Psoas muscle (tissue), 8 donors: ENCODE data around the gene RAB10. TPM values are rescaled to one million over a fixed set of nuclear protein-coding genes. Genes with fewer than 3 reads are reported as not detected.

Experiments used
- ATAC-seq, 4 donors: fragments of 200-7000 bp; cut with Tn5 transposase; one replicate each; pipeline ENCODE4 v1.9.1; 2020; ENCODE audit warnings: moderate library complexity in 3 of 4, mild to moderate bottlenecking in 2 of 4
- DNase-seq, 2 donors: peaks; one replicate each; pipeline ENCODE4 v3.0.0-alpha.2; 2020
- H3K27ac ChIP-seq: fragments of 200-600 bp; one replicate; pipeline ENCODE4 v1.8.0; 2022
- H3K27me3 ChIP-seq, 3 donors: fragments of 200-600 bp in 1 of 3; one replicate each; pipeline versions ENCODE4 v1.6.1 to v1.8.0; 2013 to 2022; ENCODE audit warnings: low read length in 2 of 3, mild to moderate bottlenecking in 2 of 3, moderate library complexity in 1 of 3; ENCODE audit not compliant: insufficient read depth in 3 of 3
- H3K36me3 ChIP-seq, 2 donors: fragments of 200-600 bp in 1 of 2; one replicate each; pipeline versions ENCODE4 v1.6.1 to v1.8.0; 2013 to 2022; ENCODE audit warnings: low read depth in 1 of 2, mild to moderate bottlenecking in 1 of 2, moderate library complexity in 1 of 2; ENCODE audit not compliant: insufficient read depth in 1 of 2
- H3K4me1 ChIP-seq: fragments of 200-600 bp; one replicate; pipeline ENCODE4 v1.8.0; 2022
- H3K4me3 ChIP-seq: fragments of 200-600 bp; one replicate; pipeline ENCODE4 v1.8.0; 2022; ENCODE audit warnings: mild to moderate bottlenecking
- H3K9me3 ChIP-seq: fragments of 200-600 bp; one replicate; pipeline ENCODE4 v1.8.0; 2022
- WGBS, 3 donors: extraction: QIAGEN DNeasy Blood & Tissue Kit; methylation state at CpG; one replicate each; pipeline versions ENCODE4 v1.1.6 to v1.1.7; 2013; 5-methylcytosine and 5-hydroxymethylcytosine counted together
- intact Hi-C, 2 donors: fragments of 100-400 bp; cut with DNase I; formaldehyde crosslinking; loops; one replicate each; pipeline versions ENCODE4 v1.11.0 to v1.14.2; 2022
- polyA plus RNA-seq, 3 donors: library from polyadenylated mRNA; stranded (reverse); fragments of 200-250 nt; gene quantifications; one replicate each; pipeline ENCODE4 v1.2.3, GENCODE V29; 2013
- total RNA-seq, 4 donors: library from RNA; stranded (reverse); fragmentation: NEBNext Ultra II Directional in 2 of 4; extraction: Animal tissue kit (Norgen Biotek cat#: 25700) in 2 of 4; gene quantifications; one replicate each; pipeline versions ENCODE4 v1.2.1 to v1.2.4, GENCODE V29; 2021 to 2023
- TF ChIP-seq, protein P1 (sequence below): fragments of 200-600 bp; IDR thresholded peaks from one replicate; pipeline ENCODE4 v1.8.0; 2022; ENCODE audit warnings: antibody characterized with exemption
- donor health status: healthy with polysubstance abuse.
- donor health status: DM: no; HTN: no; CAD: no; lungs with moderate emphysema.
- donor health status: Bipolar disorder and iron deficiency.
- donor health status: healthy.
- donor health status: DM: yes; HTN: yes; CAD: no.
- donor health status: DM: no; HTN: no; CAD: no.
- donor health status: DM: no; HTN: no; CAD: no.
- donor health status: DM: yes; HTN: yes; CAD: no.

The RAB10 gene
- total and polyA plus RNA-seq, 7 donors: 76.5 to 170 (median 147) TPM

DNA sequence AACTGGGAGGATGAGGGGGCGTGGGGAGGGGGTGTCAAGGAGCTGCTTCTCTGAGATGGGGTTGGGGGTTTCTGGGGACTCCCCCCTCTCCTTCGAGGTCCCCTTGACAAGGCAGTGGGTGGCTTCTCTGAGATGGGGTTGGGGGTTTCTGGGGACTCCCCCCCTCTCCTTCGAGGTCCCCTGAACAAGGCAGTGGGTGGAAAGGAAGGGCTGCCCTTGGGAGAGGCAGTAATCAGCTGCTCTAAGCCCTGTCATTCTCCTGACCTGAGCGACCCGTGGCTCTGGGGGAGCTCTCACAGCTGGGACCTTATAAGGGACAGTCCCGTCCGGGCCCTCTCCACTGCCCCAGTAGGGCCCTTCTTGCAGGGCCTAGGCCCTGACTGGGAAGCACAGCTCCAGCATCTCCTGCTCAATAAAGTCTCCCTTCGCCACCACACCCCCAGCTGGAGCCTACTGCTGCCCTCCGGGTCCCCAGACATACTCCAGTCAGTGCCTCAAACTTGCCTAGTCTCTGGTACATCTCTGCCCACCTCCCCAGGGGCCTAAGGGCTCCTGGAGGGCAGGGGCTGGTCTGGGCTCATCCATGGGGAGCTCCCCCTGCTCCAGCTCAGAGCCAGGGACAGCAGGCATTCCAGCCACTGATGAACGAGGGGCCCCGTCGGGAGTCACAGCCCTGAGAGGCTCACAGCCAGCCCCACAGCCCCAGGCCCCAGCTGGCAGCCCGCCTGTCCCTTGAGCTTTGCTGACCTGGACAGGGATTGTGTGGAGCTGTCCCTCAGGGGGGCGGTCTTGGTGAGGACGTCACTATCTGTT lies 141.8 kb downstream of the RAB10 start:
- DNase-seq (no peak), ATAC-seq (no peak)
- Histone ChIP-seq H3K36me3 (no peaks in the 10 kb centered on the region), H3K4me1 (peaks cover 7% of the 10 kb centered on the region), H3K27me3 (peaks cover 0 to 27% (median 16%) of the 10 kb centered on the region in 3 donors), H3K9me3 (no peaks in the 10 kb centered on the region), H3K4me3 (no peak overlapping the region), H3K27ac (no peak overlapping the region)
- TF ChIP-seq, protein P1, sequence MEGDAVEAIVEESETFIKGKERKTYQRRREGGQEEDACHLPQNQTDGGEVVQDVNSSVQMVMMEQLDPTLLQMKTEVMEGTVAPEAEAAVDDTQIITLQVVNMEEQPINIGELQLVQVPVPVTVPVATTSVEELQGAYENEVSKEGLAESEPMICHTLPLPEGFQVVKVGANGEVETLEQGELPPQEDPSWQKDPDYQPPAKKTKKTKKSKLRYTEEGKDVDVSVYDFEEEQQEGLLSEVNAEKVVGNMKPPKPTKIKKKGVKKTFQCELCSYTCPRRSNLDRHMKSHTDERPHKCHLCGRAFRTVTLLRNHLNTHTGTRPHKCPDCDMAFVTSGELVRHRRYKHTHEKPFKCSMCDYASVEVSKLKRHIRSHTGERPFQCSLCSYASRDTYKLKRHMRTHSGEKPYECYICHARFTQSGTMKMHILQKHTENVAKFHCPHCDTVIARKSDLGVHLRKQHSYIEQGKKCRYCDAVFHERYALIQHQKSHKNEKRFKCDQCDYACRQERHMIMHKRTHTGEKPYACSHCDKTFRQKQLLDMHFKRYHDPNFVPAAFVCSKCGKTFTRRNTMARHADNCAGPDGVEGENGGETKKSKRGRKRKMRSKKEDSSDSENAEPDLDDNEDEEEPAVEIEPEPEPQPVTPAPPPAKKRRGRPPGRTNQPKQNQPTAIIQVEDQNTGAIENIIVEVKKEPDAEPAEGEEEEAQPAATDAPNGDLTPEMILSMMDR: no peak
- intact Hi-C loops: no loop called here
- 68 to 75% (median 71%) methylated on average over 14 to 15 of the region's 15 CpGs for WGBS, 3 donors

DNA sequence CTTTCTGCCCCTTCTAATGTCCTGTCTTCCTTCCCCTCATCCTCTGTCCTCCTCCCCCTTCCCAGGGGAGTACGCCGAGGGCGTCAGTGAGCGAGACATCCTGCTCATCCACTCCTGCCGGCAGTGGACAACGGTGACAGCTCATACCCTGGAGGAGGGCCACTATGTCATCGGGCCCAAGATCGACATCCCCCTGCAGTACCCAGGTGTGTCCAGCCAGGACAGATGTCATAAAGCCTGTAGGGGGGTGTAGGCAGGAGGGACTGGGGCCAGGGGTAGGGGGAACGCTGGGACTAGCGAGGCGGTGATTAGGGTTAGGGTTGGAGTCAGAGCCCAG lies 142.4 kb downstream of the RAB10 start:
- DNase-seq (no peak), ATAC-seq (no peak)
- peaks cover 0 to 27% (median 16%) of the 10 kb centered on the region in 3 donors for H3K27me3 ChIP-seq
- H3K4me3 ChIP-seq: no peak overlapping the region
- intact Hi-C loops: no loop called here
- H3K9me3 ChIP-seq: no peaks in the 10 kb centered on the region
- TF ChIP-seq, protein P1: no peak
- no peak overlapping the region for H3K27ac ChIP-seq
- no peaks in the 10 kb centered on the region for H3K36me3 ChIP-seq
- WGBS, 3 donors: 68 to 82% (median 77%) methylated on average over 11 of the region's 11 CpGs
- H3K4me1 ChIP-seq: peaks cover 7% of the 10 kb centered on the region

DNA sequence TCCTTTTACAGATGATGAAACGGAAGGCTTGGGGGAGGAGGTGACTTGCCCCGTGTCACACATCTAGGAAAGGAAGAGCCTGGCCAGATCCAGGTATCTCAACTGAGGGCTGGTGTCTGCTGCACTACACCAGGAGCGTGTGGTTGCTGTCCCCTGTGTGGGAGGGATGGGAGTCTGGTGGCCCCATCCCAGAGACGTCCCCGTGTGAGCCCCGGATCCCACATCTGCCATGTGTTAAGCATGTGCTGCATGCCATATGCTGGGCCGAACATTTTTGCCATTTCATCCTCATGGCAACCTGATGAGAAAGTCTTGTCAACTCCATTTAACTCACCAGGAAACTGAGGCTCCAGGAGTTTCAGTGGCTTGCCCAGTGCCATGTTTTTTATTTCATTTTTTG lies 143.2 kb downstream of the RAB10 start:
- Histone ChIP-seq H3K4me1 (peaks cover 7% of the 10 kb centered on the region), H3K27ac (no peak overlapping the region), H3K4me3 (no peak overlapping the region), H3K9me3 (no peaks in the 10 kb centered on the region), H3K36me3 (no peaks in the 10 kb centered on the region), H3K27me3 (peaks cover 0 to 25% (median 15%) of the 10 kb centered on the region in 3 donors)
- TF ChIP-seq, protein P1: no peak
- intact Hi-C loops: no loop called here
- ATAC-seq: no peak
- 86 to 92% (median 89%) methylated on average over 7 of the region's 7 CpGs for WGBS, 3 donors
- no peak for DNase-seq

DNA sequence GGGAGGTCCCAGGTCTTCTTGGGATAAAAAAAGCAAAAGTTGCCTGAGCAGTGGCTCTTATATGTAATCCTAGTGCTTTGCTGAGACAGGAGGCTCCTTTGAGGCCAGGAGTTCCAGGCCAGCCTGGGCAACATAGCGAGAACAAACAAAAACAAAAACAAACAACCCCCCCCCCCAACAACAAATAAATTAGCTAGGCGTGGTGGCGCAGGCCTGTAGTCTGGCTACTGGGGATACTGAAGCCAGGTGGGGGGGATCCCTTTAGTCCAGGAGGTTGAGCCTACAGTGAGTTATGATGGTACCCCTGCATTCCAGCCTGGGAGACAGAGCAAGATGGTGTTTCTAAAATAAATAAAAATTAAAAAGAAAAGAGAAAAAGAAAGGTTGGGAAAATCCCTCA lies 144.4 kb downstream of the RAB10 start:
- Histone ChIP-seq H3K27ac (no peak overlapping the region), H3K9me3 (no peaks in the 10 kb centered on the region), H3K27me3 (peaks cover 0 to 19% (median 11%) of the 10 kb centered on the region in 3 donors), H3K4me1 (peaks cover 7% of the 10 kb centered on the region), H3K4me3 (no peak overlapping the region), H3K36me3 (no peaks in the 10 kb centered on the region)
- intact Hi-C loops: no loop called here
- ATAC-seq (no peak), DNase-seq (no peak)
- WGBS, 3 donors: 94 to 95% (median 95%) methylated on average over 3 of the region's 3 CpGs
- TF ChIP-seq, protein P1: no peak
